ENCODE measurements around the gene FGF14.

The FGF14 gene

DNA sequence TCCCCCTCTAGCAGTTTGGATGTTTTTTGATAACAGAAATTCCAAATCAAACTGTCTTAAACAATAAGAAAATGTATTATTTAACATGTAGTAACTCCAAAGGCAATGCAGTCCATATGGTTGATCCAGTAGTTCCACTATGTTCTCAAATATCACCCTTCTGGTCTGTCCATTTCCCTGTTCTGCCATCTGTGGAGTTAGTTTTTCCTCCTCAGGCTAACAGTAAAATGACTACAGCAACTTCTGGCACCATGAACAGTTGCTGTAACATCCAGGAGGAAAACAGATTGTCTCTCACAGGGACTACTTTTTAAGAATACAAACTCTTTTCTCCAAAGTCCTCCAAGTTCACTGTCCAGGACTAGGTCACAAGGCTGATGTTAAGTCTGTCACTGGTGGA is 455.4 kb downstream of the FGF14 start:
- H3K4me3 ChIP-seq (ENCODE audit: low read length in 2 of 2), result no peak overlapping the region
- DNase-seq (ENCODE audit: low spot score), result no peak
- H3K79me1 ChIP-seq (ENCODE audit: low read depth, low read length), result no peaks in the 10 kb centered on the region
- no peak overlapping the region for H3K27ac ChIP-seq (replicated peaks; ENCODE audit: low read length)
- no peaks in the 10 kb centered on the region for H3K27me3 ChIP-seq (ENCODE audit: control insufficient read depth in 3 of 3, insufficient read depth in 3 of 3, low read depth in 1 of 3, low read length in 3 of 3)
- H3K23ac ChIP-seq (ENCODE audit: low read depth, low read length, poor library complexity), result no peak overlapping the region
- no peak overlapping the region for H2AK5ac ChIP-seq (ENCODE audit: low read depth, low read length)
- no peak overlapping the region for H2BK5ac ChIP-seq (ENCODE audit: low read length)
- no peak overlapping the region for H3K9ac ChIP-seq (ENCODE audit: low read depth, low read length, poor library complexity)
- no peak overlapping the region for H2BK15ac ChIP-seq (ENCODE audit: low read length)
- H2AFZ ChIP-seq (ENCODE audit: low read length), result no peak overlapping the region
- H3K36me3 ChIP-seq (replicated peaks in 1 of 2; ENCODE audit: control insufficient read depth in 2 of 2, insufficient read depth in 2 of 2, low read length in 2 of 2), result no peaks in the 10 kb centered on the region
- H3K4me1 ChIP-seq (ENCODE audit: control insufficient read depth in 2 of 2, insufficient read depth in 1 of 2, low read depth in 1 of 2, low read length in 2 of 2), result no peaks in the 10 kb centered on the region
- H3K4me2 ChIP-seq (ENCODE audit: insufficient read depth, low read length, poor library complexity, severe bottlenecking), result no peak overlapping the region
- no peaks in the 10 kb centered on the region for H3K9me3 ChIP-seq (replicated peaks in 1 of 2; ENCODE audit: control insufficient read depth in 2 of 2, insufficient read depth in 1 of 2, low read depth in 1 of 2, low read length in 2 of 2)
- H4K8ac ChIP-seq (ENCODE audit: low read depth, low read length), result no peak overlapping the region
- no peak overlapping the region for H3K14ac ChIP-seq (ENCODE audit: low read length)
- no peak overlapping the region for H2BK12ac ChIP-seq (ENCODE audit: low read length)
- H4K91ac ChIP-seq (ENCODE audit: low read depth, low read length, poor library complexity), result no peak overlapping the region
- no peak overlapping the region for H3K4ac ChIP-seq (ENCODE audit: low read length)
- H2BK120ac ChIP-seq (ENCODE audit: low read depth, low read length), result no peak overlapping the region
- no peak overlapping the region for H3K18ac ChIP-seq (ENCODE audit: low read length)

DNA sequence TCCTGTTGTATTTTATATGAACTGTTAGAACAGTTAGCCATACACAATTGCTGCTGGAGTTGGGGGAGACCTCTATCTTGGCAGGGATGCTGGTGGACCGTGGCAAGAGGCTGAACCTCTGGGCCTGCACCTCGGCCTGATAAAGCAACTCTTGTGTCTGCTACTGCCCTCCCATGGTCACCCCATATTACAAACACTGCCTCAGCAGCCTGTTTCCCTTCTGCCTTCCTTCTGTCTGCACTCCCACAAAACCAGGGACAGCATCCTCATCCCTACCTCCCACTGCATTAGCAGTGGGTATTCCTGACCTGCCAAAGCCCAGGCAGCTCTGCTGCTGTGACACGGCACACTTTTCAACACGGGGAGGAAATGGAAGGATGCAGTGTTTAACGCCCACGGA is 456.4 kb downstream of the FGF14 start:
- Histone ChIP-seq H3K27me3 (ENCODE audit: control insufficient read depth in 3 of 3, insufficient read depth in 3 of 3, low read depth in 1 of 3, low read length in 3 of 3) (no peaks in the 10 kb centered on the region), H3K79me1 (ENCODE audit: low read depth, low read length) (no peaks in the 10 kb centered on the region), H3K36me3 (replicated peaks in 1 of 2; ENCODE audit: control insufficient read depth in 2 of 2, insufficient read depth in 2 of 2, low read length in 2 of 2) (no peaks in the 10 kb centered on the region), H2BK12ac (ENCODE audit: low read length) (no peak overlapping the region), H2BK15ac (ENCODE audit: low read length) (no peak overlapping the region), H2BK120ac (ENCODE audit: low read depth, low read length) (no peak overlapping the region), H3K4ac (ENCODE audit: low read length) (no peak overlapping the region), H3K27ac (replicated peaks; ENCODE audit: low read length) (no peak overlapping the region), H3K4me3 (ENCODE audit: low read length in 2 of 2) (peak overlapping the region in 1 of 2 donors; percentile 42), H3K9ac (ENCODE audit: low read depth, low read length, poor library complexity) (no peak overlapping the region), H3K18ac (ENCODE audit: low read length) (no peak overlapping the region), H3K14ac (ENCODE audit: low read length) (no peak overlapping the region), H2BK5ac (ENCODE audit: low read length) (no peak overlapping the region), H4K91ac (ENCODE audit: low read depth, low read length, poor library complexity) (no peak overlapping the region), H3K4me2 (ENCODE audit: insufficient read depth, low read length, poor library complexity, severe bottlenecking) (no peak overlapping the region), H3K9me3 (replicated peaks in 1 of 2; ENCODE audit: control insufficient read depth in 2 of 2, insufficient read depth in 1 of 2, low read depth in 1 of 2, low read length in 2 of 2) (no peaks in the 10 kb centered on the region), H3K23ac (ENCODE audit: low read depth, low read length, poor library complexity) (no peak overlapping the region), H3K4me1 (ENCODE audit: control insufficient read depth in 2 of 2, insufficient read depth in 1 of 2, low read depth in 1 of 2, low read length in 2 of 2) (no peaks in the 10 kb centered on the region), H2AK5ac (ENCODE audit: low read depth, low read length) (no peak overlapping the region), H4K8ac (ENCODE audit: low read depth, low read length) (no peak overlapping the region), H2AFZ (ENCODE audit: low read length) (no peak overlapping the region)
- no peak for DNase-seq (ENCODE audit: low spot score)
- no CpG with 5 or more reads among the region's 6 CpGs for WGBS, 2 donors (ENCODE audit: extremely low coverage in 2 of 2, insufficient read length in 2 of 2, insufficient replicate concordance in 1 of 2)

- Histone ChIP-seq H3K4ac (ENCODE audit: low read length) (no peak overlapping the region), H4K8ac (ENCODE audit: low read depth, low read length) (no peak overlapping the region), H3K36me3 (replicated peaks in 1 of 2; ENCODE audit: control insufficient read depth in 2 of 2, insufficient read depth in 2 of 2, low read length in 2 of 2) (no peaks in the 10 kb centered on the region), H3K27ac (replicated peaks; ENCODE audit: low read length) (no peak overlapping the region), H3K4me1 (ENCODE audit: control insufficient read depth in 2 of 2, insufficient read depth in 1 of 2, low read depth in 1 of 2, low read length in 2 of 2) (no peaks in the 10 kb centered on the region), H3K9ac (ENCODE audit: low read depth, low read length, poor library complexity) (no peak overlapping the region), H2BK5ac (ENCODE audit: low read length) (no peak overlapping the region), H3K79me1 (ENCODE audit: low read depth, low read length) (no peaks in the 10 kb centered on the region), H2BK12ac (ENCODE audit: low read length) (no peak overlapping the region), H3K23ac (ENCODE audit: low read depth, low read length, poor library complexity) (no peak overlapping the region), H3K27me3 (ENCODE audit: control insufficient read depth in 3 of 3, insufficient read depth in 3 of 3, low read depth in 1 of 3, low read length in 3 of 3) (no peaks in the 10 kb centered on the region), H3K18ac (ENCODE audit: low read length) (no peak overlapping the region), H3K4me3 (ENCODE audit: low read length in 2 of 2) (no peak overlapping the region), H2BK120ac (ENCODE audit: low read depth, low read length) (no peak overlapping the region), H3K4me2 (ENCODE audit: insufficient read depth, low read length, poor library complexity, severe bottlenecking) (no peak overlapping the region), H4K91ac (ENCODE audit: low read depth, low read length, poor library complexity) (no peak overlapping the region), H3K9me3 (replicated peaks in 1 of 2; ENCODE audit: control insufficient read depth in 2 of 2, insufficient read depth in 1 of 2, low read depth in 1 of 2, low read length in 2 of 2) (no peaks in the 10 kb centered on the region), H2BK15ac (ENCODE audit: low read length) (no peak overlapping the region), H3K14ac (ENCODE audit: low read length) (no peak overlapping the region), H2AK5ac (ENCODE audit: low read depth, low read length) (no peak overlapping the region), H2AFZ (ENCODE audit: low read length) (no peak overlapping the region)
- no peak for DNase-seq (ENCODE audit: low spot score)
- no CpG with 5 or more reads among the region's 2 CpGs for WGBS, 2 donors (ENCODE audit: extremely low coverage in 2 of 2, insufficient read length in 2 of 2, insufficient replicate concordance in 1 of 2)
Observed at GRCh38 chr13:101944521-101944920, 457.3 kb downstream of the FGF14 start.

DNA sequence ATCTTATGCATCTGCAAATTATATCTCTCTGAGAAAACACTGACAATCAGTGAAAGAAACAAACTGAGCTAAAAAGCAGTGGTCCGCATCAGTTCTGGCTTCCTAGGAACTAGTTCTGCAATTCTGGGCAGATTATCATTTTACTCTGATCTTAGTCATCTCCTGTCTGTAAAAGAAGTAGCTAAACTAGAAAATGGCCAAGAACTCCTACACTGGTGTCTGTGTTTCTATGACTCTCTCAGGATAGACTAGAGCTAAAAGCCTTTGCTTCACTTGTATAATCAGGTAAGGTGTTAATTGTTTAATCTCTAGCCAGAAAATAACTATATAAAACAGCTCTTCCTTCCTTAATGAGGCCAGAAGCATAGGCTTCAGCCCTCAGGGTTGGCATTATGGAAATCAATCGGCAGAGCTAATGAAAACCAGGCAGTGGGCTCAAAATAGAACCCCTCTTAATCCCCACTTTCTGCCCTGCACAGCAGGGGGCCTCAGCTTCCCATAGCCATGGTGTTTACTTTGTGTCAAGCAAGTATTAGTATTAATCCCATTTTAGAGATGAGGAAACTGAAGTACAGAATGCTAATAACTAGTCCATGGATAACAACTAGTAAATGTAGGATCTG is 459.2 kb downstream of the FGF14 start:
- H3K23ac ChIP-seq (ENCODE audit: low read depth, low read length, poor library complexity), result no peak overlapping the region
- H3K4me2 ChIP-seq (ENCODE audit: insufficient read depth, low read length, poor library complexity, severe bottlenecking), result no peak overlapping the region
- WGBS, 2 donors (ENCODE audit: extremely low coverage in 2 of 2, insufficient read length in 2 of 2, insufficient replicate concordance in 1 of 2), result no CpG with 5 or more reads among the region's 2 CpGs
- H3K18ac ChIP-seq (ENCODE audit: low read length), result no peak overlapping the region
- H3K27ac ChIP-seq (replicated peaks; ENCODE audit: low read length), result no peak overlapping the region
- H4K91ac ChIP-seq (ENCODE audit: low read depth, low read length, poor library complexity), result no peak overlapping the region
- H3K4ac ChIP-seq (ENCODE audit: low read length), result no peak overlapping the region
- no peak overlapping the region for H2BK120ac ChIP-seq (ENCODE audit: low read depth, low read length)
- H3K79me1 ChIP-seq (ENCODE audit: low read depth, low read length), result no peaks in the 10 kb centered on the region
- peak overlapping the region; percentile 20 for H2AFZ ChIP-seq (ENCODE audit: low read length)
- H3K14ac ChIP-seq (ENCODE audit: low read length), result no peak overlapping the region
- no peaks in the 10 kb centered on the region for H3K36me3 ChIP-seq (replicated peaks in 1 of 2; ENCODE audit: control insufficient read depth in 2 of 2, insufficient read depth in 2 of 2, low read length in 2 of 2)
- H2BK12ac ChIP-seq (ENCODE audit: low read length), result no peak overlapping the region
- H3K9ac ChIP-seq (ENCODE audit: low read depth, low read length, poor library complexity), result no peak overlapping the region
- no peak overlapping the region for H2BK5ac ChIP-seq (ENCODE audit: low read length)
- no peak overlapping the region for H2AK5ac ChIP-seq (ENCODE audit: low read depth, low read length)
- H3K4me1 ChIP-seq (ENCODE audit: control insufficient read depth in 2 of 2, insufficient read depth in 1 of 2, low read depth in 1 of 2, low read length in 2 of 2), result no peaks in the 10 kb centered on the region
- DNase-seq (ENCODE audit: low spot score), result no peak
- peaks cover 0 to 2% (median 0%) of the 10 kb centered on the region in 3 experiments for H3K27me3 ChIP-seq (ENCODE audit: control insufficient read depth in 3 of 3, insufficient read depth in 3 of 3, low read depth in 1 of 3, low read length in 3 of 3)
- no peak overlapping the region for H4K8ac ChIP-seq (ENCODE audit: low read depth, low read length)
- no peak overlapping the region for H2BK15ac ChIP-seq (ENCODE audit: low read length)
- no peak overlapping the region for H3K4me3 ChIP-seq (ENCODE audit: low read length in 2 of 2)
- no peaks in the 10 kb centered on the region for H3K9me3 ChIP-seq (replicated peaks in 1 of 2; ENCODE audit: control insufficient read depth in 2 of 2, insufficient read depth in 1 of 2, low read depth in 1 of 2, low read length in 2 of 2)

Data from neuronal stem cell (in vitro differentiated cells).